ENCODE measurements around the gene CSTF3. TPM values are rescaled to one million over a fixed set of nuclear protein-coding genes. Genes with fewer than 3 reads are reported as not detected.

CSTF3 gene
- total and polyA plus RNA-seq, 2 of the 4 experiments (the other 2 are of a cell fraction) = 14.5 to 23.4 TPM

- no peak overlapping the region for H2BK120ac ChIP-seq (ENCODE audit: low read depth, low read length)
- H3K56ac ChIP-seq (ENCODE audit: extremely low read depth, insufficient read depth, low read length) = no peak overlapping the region
- no CpG with 5 or more reads among the region's 4 CpGs for WGBS, 2 experiments (ENCODE audit: extremely low coverage in 2 of 2, insufficient read length in 1 of 2)
- H4K91ac ChIP-seq (ENCODE audit: insufficient read depth, low read depth, low read length) = no peak overlapping the region
- in situ Hi-C loops (cut with MboI; ENCODE audit: low sequenced_read_pairs) = no loop called here
- no peak overlapping the region for H3K23ac ChIP-seq (ENCODE audit: low read depth, low read length)
- no peak overlapping the region for H3K4ac ChIP-seq (ENCODE audit: low read depth, low read length)
- no peak overlapping the region for H3K4me2 ChIP-seq (ENCODE audit: low read depth, low read length)
- H3K27me3 ChIP-seq (ENCODE audit: control insufficient read depth, insufficient read depth, low read length) = no peaks in the 10 kb centered on the region
- peaks cover 11% of the 10 kb centered on the region; the same call in 1 of the 2 replicates for H4K20me1 ChIP-seq (ENCODE audit: insufficient read depth, low read length)
- H4K5ac ChIP-seq (ENCODE audit: low read depth, low read length) = no peak overlapping the region
- ChIA-PET CTCF (no interaction called here), POLR2A (ENCODE audit: unreplicated experiment) (no interaction called here)
- H2AFZ ChIP-seq (replicated peaks; ENCODE audit: low read length, poor library complexity) = no peak overlapping the region
- intact Hi-C loops (cut with micrococcal nuclease) = no loop called here
- peaks cover 7 to 19% of the 10 kb centered on the region in 2 experiments; a peak in 3 of 4 replicates for H3K79me1 ChIP-seq (ENCODE audit: low read depth in 1 of 2, low read length in 2 of 2)
- no peaks in the 10 kb centered on the region for H3K9me3 ChIP-seq (ENCODE audit: control insufficient read depth, insufficient read depth, low read length)
- DNase-seq (no peak), ATAC-seq (ENCODE audit: low read depth) (no peak)
- H3K4me3 ChIP-seq (ENCODE audit: insufficient read depth, low read depth, low read length) = no peak overlapping the region
- no peak overlapping the region for H3K14ac ChIP-seq (replicated peaks; ENCODE audit: low read depth, low read length)
- H2AK5ac ChIP-seq (ENCODE audit: low read depth, low read length) = no peak overlapping the region
- H3K9ac ChIP-seq (ENCODE audit: low read depth, low read length) = no peak overlapping the region
- H3K18ac ChIP-seq (ENCODE audit: low read depth, low read length) = no peak overlapping the region
- H2AK9ac ChIP-seq (replicated peaks; ENCODE audit: low read depth, low read length, poor library complexity) = no peak overlapping the region
- no peak overlapping the region for H2BK5ac ChIP-seq (ENCODE audit: low read depth, low read length, poor library complexity, severe bottlenecking)
- dilution Hi-C loops (cut with HindIII; ENCODE audit: low sequenced_read_pairs, unreplicated experiment) = no loop called here
- no peak overlapping the region for H4K8ac ChIP-seq (ENCODE audit: low read depth in 2 of 2, low read length in 2 of 2)
- no peaks in the 10 kb centered on the region for H3K36me3 ChIP-seq (ENCODE audit: control insufficient read depth, insufficient read depth, low read length)
- H2BK15ac ChIP-seq (ENCODE audit: low read depth, low read length) = no peak overlapping the region
- BruUV-seq (replicated peaks) = no TSS peak
- H2BK20ac ChIP-seq (ENCODE audit: low read depth, low read length) = no peak overlapping the region
- no peak for TF ChIP-seq NFE2L2 (IDR thresholded peaks at IDR 0.05; ENCODE audit: low read depth, low read length)
- TF ChIP-seq RFX5 (IDR thresholded peaks at IDR 0.05; ENCODE audit: low read depth, low read length) = no peak
- TF ChIP-seq POLR2A (IDR thresholded peaks at IDR 0.05; ENCODE audit: low read depth, low read length) = no peak
- no peak for TF ChIP-seq MAZ (IDR thresholded peaks at IDR 0.05; ENCODE audit: borderline replicate concordance, low read depth, low read length)
- no peak for TF ChIP-seq CHD1 (IDR thresholded peaks at IDR 0.05; ENCODE audit: low read depth, low read length)
- no peak for TF ChIP-seq CEBPB (IDR thresholded peaks at IDR 0.05; ENCODE audit: low read depth, low read length)
- TF ChIP-seq, protein P1, sequence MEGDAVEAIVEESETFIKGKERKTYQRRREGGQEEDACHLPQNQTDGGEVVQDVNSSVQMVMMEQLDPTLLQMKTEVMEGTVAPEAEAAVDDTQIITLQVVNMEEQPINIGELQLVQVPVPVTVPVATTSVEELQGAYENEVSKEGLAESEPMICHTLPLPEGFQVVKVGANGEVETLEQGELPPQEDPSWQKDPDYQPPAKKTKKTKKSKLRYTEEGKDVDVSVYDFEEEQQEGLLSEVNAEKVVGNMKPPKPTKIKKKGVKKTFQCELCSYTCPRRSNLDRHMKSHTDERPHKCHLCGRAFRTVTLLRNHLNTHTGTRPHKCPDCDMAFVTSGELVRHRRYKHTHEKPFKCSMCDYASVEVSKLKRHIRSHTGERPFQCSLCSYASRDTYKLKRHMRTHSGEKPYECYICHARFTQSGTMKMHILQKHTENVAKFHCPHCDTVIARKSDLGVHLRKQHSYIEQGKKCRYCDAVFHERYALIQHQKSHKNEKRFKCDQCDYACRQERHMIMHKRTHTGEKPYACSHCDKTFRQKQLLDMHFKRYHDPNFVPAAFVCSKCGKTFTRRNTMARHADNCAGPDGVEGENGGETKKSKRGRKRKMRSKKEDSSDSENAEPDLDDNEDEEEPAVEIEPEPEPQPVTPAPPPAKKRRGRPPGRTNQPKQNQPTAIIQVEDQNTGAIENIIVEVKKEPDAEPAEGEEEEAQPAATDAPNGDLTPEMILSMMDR (conservative IDR thresholded peaks at IDR 0.05; ENCODE audit: low read depth, low read length) = no peak
- TF ChIP-seq RAD21 (IDR thresholded peaks at IDR 0.05; ENCODE audit: low read length) = no peak
- TF ChIP-seq FOS (IDR thresholded peaks at IDR 0.05; ENCODE audit: low read depth, low read length) = no peak
- TF ChIP-seq, protein P2, sequence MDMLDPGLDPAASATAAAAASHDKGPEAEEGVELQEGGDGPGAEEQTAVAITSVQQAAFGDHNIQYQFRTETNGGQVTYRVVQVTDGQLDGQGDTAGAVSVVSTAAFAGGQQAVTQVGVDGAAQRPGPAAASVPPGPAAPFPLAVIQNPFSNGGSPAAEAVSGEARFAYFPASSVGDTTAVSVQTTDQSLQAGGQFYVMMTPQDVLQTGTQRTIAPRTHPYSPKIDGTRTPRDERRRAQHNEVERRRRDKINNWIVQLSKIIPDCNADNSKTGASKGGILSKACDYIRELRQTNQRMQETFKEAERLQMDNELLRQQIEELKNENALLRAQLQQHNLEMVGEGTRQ (IDR thresholded peaks at IDR 0.05; ENCODE audit: low read depth, low read length) = no peak
- TF ChIP-seq MXI1 (IDR thresholded peaks at IDR 0.05; ENCODE audit: borderline replicate concordance, low read depth, low read length) = no peak
- H3K4me1 ChIP-seq (ENCODE audit: control insufficient read depth, insufficient read depth, low read length) = peaks cover 3% of the 10 kb centered on the region
- H3K27ac ChIP-seq (ENCODE audit: insufficient read depth, low read length) = no peak overlapping the region
- no peaks in the 10 kb centered on the region for H3K9me1 ChIP-seq (ENCODE audit: insufficient read depth, low read length)
These were observed 28.8 kb downstream of the CSTF3 start for GRCh38 chr11:33132510-33132909.
